ENCODE data around the gene MED15. TPM values are rescaled to one million over a fixed set of nuclear protein-coding genes. Genes with fewer than 3 reads are reported as not detected.

The MED15 gene
- total and polyA plus RNA-seq, 2 of the 8 experiments (the other 6 are each of a cell fraction or from before 2014, with no cell fraction given), result 28.3 to 57.1 TPM

GRCh38 chr22:20554824-20555223, 47.4 kb downstream of the MED15 start (continued):
- TF ChIP-seq TBP (IDR thresholded peaks at IDR 0.05; ENCODE audit: low read depth, low read length) (no peak), HDAC2 (IDR thresholded peaks at IDR 0.05; ENCODE audit: borderline replicate concordance in 1 of 2, low read depth in 2 of 2, low read length in 2 of 2) (no peak), SIRT6 (IDR thresholded peaks at IDR 0.05; ENCODE audit: low read length) (no peak), TAF1 (IDR thresholded peaks at IDR 0.05; ENCODE audit: low read depth, low read length) (no peak), RFX5 (IDR thresholded peaks at IDR 0.05; ENCODE audit: borderline replicate concordance, low read depth, low read length) (no peak), TCF12 (IDR thresholded peaks at IDR 0.05; ENCODE audit: low read depth, low read length) (no peak), SIN3A (conservative IDR thresholded peaks at IDR 0.05 in 1 of 2, IDR thresholded peaks at IDR 0.05 in 1 of 2; ENCODE audit: low read depth in 1 of 2, low read length in 2 of 2) (no peak), SIX5 (IDR thresholded peaks at IDR 0.05; ENCODE audit: low read depth, low read length) (no peak)

Measured in H1 (cell line).